ENCODE data around the gene RAB12.

Gene RAB12

GRCh38 chr18:8601277-8602032 lies 7.8 kb upstream of the RAB12 start:
- TF ChIP-seq TAF1 (IDR thresholded peaks at IDR 0.05; ENCODE audit: borderline replicate concordance, insufficient read depth, low read length) (no peak), REST (IDR thresholded peaks at IDR 0.05; ENCODE audit: insufficient read depth in 1 of 2, low read depth in 2 of 2, low read length in 2 of 2) (no peak), POLR2AphosphoS5 (IDR thresholded peaks at IDR 0.05; ENCODE audit: low read depth, low read length) (no peak), SIN3A (IDR thresholded peaks at IDR 0.05; ENCODE audit: borderline replicate concordance, insufficient read depth, low read length) (no peak), FOXP2 (optimal IDR thresholded peaks at IDR 0.05; ENCODE audit: borderline replicate concordance, extremely low read depth, extremely low read length, insufficient read depth) (no peak)

DNA sequence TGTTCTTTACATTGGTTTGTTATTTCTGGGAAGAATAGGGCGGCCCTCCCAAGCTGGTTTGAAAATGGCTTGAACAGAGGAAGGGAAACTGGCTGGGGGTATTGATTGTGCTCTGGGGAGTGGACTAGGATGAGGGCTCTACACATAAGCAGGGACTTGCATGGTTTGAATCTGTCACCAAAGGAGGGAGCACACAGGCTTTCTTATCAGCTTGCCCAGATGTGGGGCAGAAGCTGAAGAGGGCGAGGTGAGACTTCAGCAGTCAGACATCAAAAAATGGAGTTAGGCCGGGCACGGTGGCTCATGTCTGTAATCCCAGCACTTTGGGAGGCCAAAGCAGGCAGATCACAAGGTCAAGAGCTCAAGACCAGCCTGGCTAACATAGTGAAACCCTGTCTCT lies 7.2 kb upstream of the RAB12 start:
- TF ChIP-seq REST (IDR thresholded peaks at IDR 0.05; ENCODE audit: insufficient read depth in 1 of 2, low read depth in 2 of 2, low read length in 2 of 2) = no peak
- no peak for TF ChIP-seq TAF1 (IDR thresholded peaks at IDR 0.05; ENCODE audit: borderline replicate concordance, insufficient read depth, low read length)
- no peak for TF ChIP-seq POLR2AphosphoS5 (IDR thresholded peaks at IDR 0.05; ENCODE audit: low read depth, low read length)
- no peak for TF ChIP-seq SIN3A (IDR thresholded peaks at IDR 0.05; ENCODE audit: borderline replicate concordance, insufficient read depth, low read length)
- no peak for TF ChIP-seq FOXP2 (optimal IDR thresholded peaks at IDR 0.05; ENCODE audit: borderline replicate concordance, extremely low read depth, extremely low read length, insufficient read depth)

GRCh38 chr18:8602557-8602956 lies 6.7 kb upstream of the RAB12 start:
- TF ChIP-seq POLR2AphosphoS5 (IDR thresholded peaks at IDR 0.05; ENCODE audit: low read depth, low read length) (no peak), SIN3A (IDR thresholded peaks at IDR 0.05; ENCODE audit: borderline replicate concordance, insufficient read depth, low read length) (no peak), REST (IDR thresholded peaks at IDR 0.05; ENCODE audit: insufficient read depth in 1 of 2, low read depth in 2 of 2, low read length in 2 of 2) (no peak), TAF1 (IDR thresholded peaks at IDR 0.05; ENCODE audit: borderline replicate concordance, insufficient read depth, low read length) (no peak), FOXP2 (optimal IDR thresholded peaks at IDR 0.05; ENCODE audit: borderline replicate concordance, extremely low read depth, extremely low read length, insufficient read depth) (no peak)

DNA sequence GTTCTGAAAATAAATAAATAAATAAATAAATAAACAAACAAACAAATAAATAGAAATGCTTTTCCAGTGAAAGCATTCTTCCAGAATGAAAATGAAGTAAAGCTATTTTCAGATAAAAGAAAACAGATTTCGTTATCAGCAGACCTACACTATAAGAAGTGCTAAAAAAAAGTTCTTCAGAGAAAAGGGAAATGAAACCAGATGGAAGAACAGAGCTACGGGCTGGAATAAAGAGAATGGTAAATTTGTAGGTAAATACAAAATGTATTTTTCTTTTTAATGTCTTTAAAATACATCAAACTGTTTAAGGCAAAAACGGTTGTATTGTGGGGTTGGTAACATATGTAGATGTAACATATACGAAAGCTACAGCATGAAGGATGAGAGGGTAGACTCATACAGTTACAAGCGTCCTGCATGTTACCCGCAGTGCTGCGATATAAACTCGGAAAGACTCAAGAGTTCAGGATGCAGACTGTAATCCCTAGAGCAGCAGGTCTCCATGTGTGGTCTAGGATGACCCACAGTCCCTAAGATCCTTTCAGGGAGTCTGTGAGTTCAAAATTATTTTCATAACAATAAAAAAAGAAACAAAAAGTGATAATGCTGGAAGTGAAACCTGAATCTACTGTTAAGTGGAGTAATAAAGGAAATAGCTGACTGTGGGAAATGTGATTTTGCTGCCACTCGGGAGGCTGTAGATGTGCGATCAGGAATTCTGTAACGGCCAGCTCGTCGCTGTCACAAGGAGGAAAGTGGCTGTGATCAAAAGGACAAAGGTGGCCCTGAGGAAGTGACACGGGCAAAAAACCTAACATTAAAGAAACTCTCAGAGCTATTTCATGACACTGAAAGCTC lies 5.3 kb upstream of the RAB12 start:
- no peak for TF ChIP-seq TAF1 (IDR thresholded peaks at IDR 0.05; ENCODE audit: borderline replicate concordance, insufficient read depth, low read length)
- no peak for TF ChIP-seq POLR2AphosphoS5 (IDR thresholded peaks at IDR 0.05; ENCODE audit: low read depth, low read length)
- no peak for TF ChIP-seq FOXP2 (optimal IDR thresholded peaks at IDR 0.05; ENCODE audit: borderline replicate concordance, extremely low read depth, extremely low read length, insufficient read depth)
- TF ChIP-seq REST (IDR thresholded peaks at IDR 0.05; ENCODE audit: insufficient read depth in 1 of 2, low read depth in 2 of 2, low read length in 2 of 2) = no peak
- TF ChIP-seq SIN3A (IDR thresholded peaks at IDR 0.05; ENCODE audit: borderline replicate concordance, insufficient read depth, low read length) = no peak

All from PFSK-1 (cell line).